Body of pancreas (tissue), 4 donors: ENCODE results near the gene SLC11A1.

Experiments used
- POLR2A ChIP-seq, 3 donors: fragments of 450-650 bp; IDR thresholded peaks; one replicate each; pipeline ENCODE4 v1.6.1; 2016; ENCODE audit warnings: antibody characterized with exemption in 3 of 3, mild to moderate bottlenecking in 2 of 3
- TF ChIP-seq, protein P1 (sequence below), 7 experiments: fragments of 450-650 bp in 4 of 7; fragments of 200-600 bp in 3 of 7; sonication (generic) in 3 of 7; IDR thresholded peaks; one replicate each; pipeline ENCODE4 v1.5.1; 2016 to 2019; ENCODE audit warnings: antibody characterized with exemption in 7 of 7

DNA sequence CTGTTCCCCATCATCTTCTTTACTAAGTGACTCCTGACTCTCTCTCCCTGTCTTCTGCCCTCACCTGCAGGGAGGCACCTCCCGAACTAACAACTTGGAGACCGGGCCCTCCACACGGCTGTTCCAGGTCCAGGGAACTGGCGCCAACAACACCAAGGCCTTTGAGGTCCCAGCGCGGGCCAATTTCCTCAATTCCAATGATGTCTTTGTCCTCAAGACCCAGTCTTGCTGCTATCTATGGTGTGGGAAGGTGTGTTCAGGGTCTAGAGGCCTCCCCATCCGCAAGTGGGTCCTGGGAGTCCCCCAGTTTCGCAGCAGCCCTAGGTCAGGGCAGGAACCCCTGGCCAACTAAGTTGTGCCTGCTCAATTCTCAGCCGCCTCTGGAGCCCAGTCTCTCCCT is 52.4 kb downstream of the SLC11A1 start:
- TF ChIP-seq, protein P1, sequence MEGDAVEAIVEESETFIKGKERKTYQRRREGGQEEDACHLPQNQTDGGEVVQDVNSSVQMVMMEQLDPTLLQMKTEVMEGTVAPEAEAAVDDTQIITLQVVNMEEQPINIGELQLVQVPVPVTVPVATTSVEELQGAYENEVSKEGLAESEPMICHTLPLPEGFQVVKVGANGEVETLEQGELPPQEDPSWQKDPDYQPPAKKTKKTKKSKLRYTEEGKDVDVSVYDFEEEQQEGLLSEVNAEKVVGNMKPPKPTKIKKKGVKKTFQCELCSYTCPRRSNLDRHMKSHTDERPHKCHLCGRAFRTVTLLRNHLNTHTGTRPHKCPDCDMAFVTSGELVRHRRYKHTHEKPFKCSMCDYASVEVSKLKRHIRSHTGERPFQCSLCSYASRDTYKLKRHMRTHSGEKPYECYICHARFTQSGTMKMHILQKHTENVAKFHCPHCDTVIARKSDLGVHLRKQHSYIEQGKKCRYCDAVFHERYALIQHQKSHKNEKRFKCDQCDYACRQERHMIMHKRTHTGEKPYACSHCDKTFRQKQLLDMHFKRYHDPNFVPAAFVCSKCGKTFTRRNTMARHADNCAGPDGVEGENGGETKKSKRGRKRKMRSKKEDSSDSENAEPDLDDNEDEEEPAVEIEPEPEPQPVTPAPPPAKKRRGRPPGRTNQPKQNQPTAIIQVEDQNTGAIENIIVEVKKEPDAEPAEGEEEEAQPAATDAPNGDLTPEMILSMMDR (IDR thresholded peaks at IDR 0.05) = no peak
- TF ChIP-seq POLR2A (IDR thresholded peaks at IDR 0.05) = no peak
